Endothelial cell of hepatic sinusoid (primary cell): ENCODE results near the gene SERPIND1.
"Not testable (repeated sequence)": the region's sequence is repeated elsewhere in the genome, so short reads cannot be mapped to it uniquely, and the experiment has no call there.

ENCODE experiments used
- in situ Hi-C: cut with HindIII; loops from 2 replicates; pipeline ENCODE4 v1.10.0; 2017; ENCODE audit warnings: low sequenced_read_pairs

Gene SERPIND1, protein sequence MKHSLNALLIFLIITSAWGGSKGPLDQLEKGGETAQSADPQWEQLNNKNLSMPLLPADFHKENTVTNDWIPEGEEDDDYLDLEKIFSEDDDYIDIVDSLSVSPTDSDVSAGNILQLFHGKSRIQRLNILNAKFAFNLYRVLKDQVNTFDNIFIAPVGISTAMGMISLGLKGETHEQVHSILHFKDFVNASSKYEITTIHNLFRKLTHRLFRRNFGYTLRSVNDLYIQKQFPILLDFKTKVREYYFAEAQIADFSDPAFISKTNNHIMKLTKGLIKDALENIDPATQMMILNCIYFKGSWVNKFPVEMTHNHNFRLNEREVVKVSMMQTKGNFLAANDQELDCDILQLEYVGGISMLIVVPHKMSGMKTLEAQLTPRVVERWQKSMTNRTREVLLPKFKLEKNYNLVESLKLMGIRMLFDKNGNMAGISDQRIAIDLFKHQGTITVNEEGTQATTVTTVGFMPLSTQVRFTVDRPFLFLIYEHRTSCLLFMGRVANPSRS

DNA sequence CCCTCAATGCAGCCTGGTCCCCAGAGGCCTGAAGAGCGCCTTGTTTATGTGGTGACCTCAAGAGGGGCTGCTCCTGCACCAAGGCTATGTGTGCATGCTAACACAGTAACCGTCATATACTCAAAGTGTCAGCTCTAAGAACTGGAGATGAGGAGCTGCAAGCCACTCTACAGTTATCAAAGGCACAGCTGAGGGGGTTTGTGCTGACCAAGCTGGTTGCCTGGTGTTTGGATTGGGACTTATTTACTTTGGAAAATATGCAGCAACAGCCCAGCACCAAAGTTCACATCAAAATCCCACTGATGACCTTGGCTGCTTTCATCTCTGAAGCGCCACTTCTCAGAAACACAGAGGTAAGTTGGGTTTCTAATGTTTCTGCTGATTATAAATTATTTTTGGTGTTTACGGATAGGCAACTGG is at the start of gene SERPIND1:
Gene SERPIND1 (plus strand): TSS at position 321 of the 420 bp plus-strand sequence. CDS start 5,200 bp downstream, outside the sequence.
- in situ Hi-C loops: no loop called here

GRCh38 chr22:20724676-20725454 is 49.0 kb upstream of the SERPIND1 start:
- in situ Hi-C loops: no loop called here

DNA sequence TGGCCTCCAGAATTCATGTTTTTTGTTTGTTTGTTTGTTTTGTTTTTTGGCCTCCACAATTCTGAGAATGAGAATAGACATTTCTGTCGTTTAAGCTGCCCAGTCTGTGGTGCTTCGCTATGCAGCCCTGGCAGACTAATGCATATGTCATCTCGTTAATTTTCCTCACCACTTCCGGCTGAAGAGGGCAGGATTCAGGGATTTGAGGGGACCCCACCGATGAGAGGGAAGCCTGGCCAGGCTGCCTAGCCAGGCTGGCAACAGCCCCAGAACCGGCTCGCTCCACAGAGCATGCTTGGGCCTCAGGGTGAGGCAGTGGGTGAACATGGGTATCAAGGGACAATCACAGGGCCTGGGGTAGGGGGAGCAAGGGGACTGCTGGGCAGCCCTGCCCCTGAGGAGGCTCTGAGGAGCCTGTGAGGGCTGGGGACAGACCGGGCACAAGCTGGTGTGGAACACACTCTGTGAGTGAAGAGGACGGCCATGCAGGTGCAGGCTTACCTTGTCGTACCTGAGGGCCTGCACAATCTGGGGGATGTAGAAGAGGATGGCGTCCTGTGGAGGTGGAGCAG is 47.8 kb upstream of the SERPIND1 start:
- in situ Hi-C loops: no loop called here

DNA sequence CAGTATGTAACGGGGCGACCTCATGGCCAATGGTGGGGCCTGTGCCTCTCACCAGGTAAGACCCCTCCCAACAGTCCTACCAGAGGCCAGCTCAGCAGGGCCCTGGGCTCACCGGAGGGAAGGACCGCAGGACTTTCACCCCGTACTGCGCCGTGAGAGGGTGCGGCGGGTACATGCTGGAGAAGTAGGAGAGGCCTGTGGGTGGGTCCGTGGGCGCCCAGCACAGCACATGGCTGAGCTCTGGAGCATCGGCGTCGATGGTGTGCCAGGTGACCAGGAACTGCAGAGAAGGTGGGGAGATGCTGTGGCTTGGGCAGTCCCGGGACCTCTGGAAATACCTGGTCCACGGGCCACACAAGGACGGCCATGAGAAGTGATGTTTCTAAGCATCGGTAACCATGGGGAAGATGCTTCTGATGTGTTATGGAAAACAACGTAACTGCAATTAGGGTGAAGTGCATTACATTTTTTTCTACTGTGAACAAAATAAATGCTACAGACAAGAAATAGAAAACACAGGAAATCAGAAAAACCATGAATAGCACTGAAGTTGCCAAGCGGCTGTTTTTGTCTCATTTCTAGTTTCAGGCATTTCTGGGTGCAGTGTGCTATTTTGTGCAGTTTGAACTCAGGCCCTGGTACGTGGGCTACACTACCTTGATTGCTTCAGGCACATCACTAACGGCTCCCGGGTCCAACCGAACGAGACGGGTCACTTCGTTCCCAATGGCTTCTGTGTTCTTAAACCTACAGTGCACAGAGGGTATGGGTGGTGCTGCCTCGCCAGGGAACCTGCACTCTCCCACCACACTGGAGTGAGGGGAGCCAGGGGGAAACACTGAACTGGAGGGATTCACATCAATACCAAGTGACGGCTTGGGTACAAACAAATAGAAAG is 46.5 kb upstream of the SERPIND1 start:
- in situ Hi-C loops: no loop called here

DNA sequence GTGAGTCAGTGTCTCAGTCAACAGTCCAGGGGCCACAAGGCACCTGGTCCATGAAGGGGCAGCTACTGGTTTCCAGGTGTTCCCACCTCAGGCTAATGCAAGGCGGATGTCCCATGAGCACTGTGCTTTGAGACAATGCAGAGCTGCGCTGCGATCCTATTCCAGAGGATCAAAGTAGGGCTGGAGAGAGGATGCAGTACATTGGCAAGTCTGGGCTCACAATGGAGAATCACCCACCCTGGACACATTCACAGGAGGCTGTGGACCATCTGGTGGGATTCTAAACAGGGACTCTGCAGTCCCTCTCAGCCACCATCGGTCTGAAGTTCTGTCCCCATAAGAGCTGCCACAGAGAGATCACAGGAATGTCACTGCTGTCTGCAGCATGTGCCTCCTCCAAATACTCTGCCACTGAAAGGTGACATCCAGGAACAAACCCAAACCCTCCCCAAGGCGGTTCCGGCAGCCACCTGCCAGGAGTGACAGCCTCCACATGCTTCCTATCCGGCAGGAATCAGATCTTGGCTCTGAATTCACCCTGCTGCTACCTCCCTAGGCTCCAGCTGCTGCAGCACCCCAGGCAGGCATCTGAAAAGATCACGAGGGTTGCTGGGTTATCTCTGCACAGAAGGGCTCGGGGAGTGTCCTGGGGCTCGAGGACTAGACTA is 45.3 kb upstream of the SERPIND1 start:
- in situ Hi-C loops: no loop called here

GRCh38 chr22:20729194-20729593 is 44.7 kb upstream of the SERPIND1 start:
- in situ Hi-C loops: no loop called here

GRCh38 chr22:20732431-20732830 is 41.5 kb upstream of the SERPIND1 start:
- in situ Hi-C loops: not testable (repeated sequence)

- in situ Hi-C loops: not testable (repeated sequence)
Observed at GRCh38 chr22:20735356-20736162, 38.4 kb upstream of the SERPIND1 start.

DNA sequence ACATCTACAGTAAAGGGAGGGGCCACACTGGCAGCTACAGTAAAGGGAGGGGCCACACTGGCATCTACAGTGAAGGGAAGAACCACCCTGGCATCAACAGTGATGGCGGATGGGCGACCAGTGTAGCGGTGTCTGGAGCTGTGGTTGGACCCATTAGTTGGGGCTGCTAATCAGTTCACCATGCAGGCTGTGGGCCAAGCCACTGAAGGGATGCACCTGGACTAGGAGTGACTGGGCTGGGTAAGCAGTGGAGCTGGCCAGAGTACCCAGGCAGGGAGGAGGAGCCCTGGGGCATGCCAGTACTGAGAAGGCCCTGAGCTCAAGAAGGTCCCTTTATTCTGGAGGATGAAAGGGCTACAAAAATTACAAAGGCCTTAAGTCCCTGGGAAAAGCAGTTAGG is 37.0 kb upstream of the SERPIND1 start:
- in situ Hi-C loops: not testable (repeated sequence)

GRCh38 chr22:20738394-20739089 is 35.4 kb upstream of the SERPIND1 start:
- in situ Hi-C loops: no loop called here

DNA sequence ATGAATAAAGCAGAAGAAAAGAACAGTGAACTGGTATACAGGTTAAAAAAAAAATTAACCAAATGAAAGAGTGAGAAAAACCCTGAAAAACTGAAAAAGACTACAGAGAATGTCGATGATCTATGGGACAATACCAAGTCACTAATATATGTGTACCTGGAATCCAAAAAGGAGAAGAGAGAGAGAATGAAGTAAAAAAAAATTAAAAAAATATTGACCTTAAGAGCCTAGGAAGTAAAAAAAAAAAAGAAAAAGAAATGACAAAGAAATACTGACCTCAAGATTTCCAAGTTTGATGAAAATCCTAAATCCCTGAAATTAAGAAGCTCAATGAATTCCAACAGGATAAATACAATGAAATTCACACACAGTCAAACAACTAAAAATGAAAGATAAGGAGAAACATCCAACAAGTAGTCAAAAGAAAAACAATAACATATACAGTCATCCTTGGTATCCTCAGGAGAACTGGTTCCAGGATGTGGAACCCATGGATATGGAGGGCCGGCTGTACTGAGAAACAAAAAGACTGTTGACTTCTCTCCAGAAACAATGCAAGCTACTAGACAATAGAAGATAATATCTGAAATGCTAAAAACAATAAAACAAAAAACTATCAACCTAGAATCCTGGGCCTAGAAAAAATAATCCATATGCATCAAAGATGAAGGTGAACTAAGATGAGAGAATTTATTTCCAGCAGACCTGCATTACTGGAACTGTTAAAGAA is 33.5 kb upstream of the SERPIND1 start:
- in situ Hi-C loops: no loop called here

DNA sequence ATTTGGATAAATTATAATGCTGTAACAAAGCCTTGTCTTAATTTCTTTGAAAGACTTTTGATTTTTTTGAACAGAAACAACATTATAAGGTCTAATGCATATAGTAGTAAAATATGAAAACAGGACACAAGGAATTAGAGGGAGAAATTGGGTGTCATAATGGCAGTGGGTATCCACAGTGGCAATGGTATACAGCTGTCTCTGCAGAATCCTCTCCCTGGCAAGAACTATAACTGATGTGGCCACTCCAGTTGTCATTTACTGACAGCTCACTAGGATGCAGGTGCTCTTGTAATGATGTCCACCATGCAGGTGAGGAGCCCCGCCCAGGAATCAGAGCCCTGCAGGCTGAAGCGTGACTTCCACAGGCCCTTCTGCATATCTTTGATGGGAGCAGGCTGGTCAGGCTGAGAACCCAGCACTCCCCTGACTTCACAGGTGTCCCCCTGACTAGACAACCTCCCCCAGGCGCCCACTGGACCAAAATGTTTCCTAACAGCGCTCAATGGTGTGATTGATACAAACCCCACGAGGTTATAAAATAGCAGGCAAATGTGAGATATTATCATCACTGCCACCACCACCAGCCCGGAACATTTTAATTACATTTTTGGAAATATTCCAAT is 32.8 kb upstream of the SERPIND1 start:
- in situ Hi-C loops: no loop called here

GRCh38 chr22:20741634-20742581 is 32.0 kb upstream of the SERPIND1 start:
- in situ Hi-C loops: no loop called here

DNA sequence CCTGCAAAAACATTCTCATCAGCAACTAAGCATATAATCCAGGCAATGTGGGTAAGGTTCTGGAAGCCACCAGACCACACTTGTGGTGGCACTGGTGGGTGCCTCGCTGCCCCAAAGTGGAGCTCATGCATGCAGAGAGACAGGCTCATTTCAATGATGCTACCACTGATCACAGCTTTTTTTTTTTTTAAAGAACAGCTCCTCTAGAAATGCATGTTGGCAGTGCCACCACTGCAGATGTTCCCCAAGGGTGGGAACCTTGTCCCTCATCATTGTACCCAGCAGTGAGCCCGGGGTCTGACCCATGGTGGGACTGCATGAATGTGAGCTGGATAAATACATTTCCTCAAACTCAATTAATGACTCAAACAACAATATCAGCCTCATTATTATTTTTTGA is 31.1 kb upstream of the SERPIND1 start:
- in situ Hi-C loops: no loop called here

DNA sequence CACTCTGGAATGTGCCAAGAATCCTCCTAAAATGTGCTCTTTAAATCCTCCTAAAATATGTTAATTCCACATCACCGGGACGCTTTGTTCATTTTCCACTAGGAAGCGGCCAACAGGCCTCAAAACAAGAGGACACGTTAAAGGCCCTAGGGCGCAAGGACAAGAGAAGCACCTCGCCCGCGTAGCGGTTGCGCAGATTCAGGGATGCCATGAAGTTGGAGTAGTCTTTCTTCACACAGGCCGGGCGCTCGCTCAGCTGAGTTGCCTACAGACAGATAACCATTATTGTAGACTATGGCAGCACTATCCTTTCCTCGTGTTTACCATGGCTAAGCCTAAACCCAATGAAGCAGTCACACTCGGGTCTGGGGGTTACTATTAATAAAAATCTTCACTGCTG is 29.5 kb upstream of the SERPIND1 start:
- in situ Hi-C loops: no loop called here

DNA sequence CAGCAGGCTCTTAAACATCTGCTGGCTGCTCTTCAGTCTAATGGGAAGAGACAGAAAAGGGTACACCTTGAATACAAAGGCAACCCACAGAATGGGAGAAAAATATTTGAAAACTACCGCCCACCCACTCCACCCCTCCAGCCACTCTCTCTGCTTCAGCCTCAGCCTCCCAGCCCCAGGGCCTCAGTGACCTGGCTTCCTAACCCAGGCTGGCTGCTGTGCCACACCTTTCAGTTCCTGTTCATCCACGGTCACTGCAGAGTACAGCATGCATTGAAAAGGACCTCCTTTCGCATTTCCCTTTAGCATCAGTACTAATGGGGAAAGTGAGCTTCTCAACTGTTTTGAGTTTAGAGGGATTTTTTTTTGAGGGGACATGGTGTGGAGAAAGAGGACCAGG is 28.8 kb upstream of the SERPIND1 start:
- in situ Hi-C loops: no loop called here
